Measurements from ENCODE around the gene FTCD.
"Not testable (repeated sequence)": the region's sequence is repeated elsewhere in the genome, so short reads cannot be mapped to it uniquely, and the experiment has no call there.

Gene FTCD

GRCh38 chr21:46188226-46189212, 33.1 kb upstream of the FTCD start:
- no peak for DNase-seq (ENCODE audit: low read depth)

- DNase-seq (ENCODE audit: low read depth), result no peak
Measured at GRCh38 chr21:46187814-46188213, 32.4 kb upstream of the FTCD start.

DNA sequence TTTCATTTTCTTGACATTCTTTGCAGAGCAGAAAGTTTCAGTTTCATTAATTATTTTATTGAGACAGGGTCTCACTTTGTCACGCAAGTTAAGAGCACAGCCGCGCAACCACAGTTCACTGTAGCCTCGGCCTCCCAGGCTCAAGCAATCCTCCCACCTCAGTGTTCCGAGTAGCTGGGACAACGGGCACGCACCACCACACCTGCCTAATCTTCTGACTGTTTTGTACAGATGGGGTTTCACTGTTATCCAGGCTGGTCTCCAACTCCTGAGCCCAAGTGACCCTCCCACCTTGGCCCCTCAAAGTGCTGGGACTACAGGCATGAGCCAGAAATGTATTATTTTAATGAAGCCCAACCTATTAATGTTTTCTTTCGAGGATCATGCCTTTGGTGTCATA, 31.9 kb upstream of the FTCD start:
- DNase-seq (ENCODE audit: low read depth), result no peak

DNA sequence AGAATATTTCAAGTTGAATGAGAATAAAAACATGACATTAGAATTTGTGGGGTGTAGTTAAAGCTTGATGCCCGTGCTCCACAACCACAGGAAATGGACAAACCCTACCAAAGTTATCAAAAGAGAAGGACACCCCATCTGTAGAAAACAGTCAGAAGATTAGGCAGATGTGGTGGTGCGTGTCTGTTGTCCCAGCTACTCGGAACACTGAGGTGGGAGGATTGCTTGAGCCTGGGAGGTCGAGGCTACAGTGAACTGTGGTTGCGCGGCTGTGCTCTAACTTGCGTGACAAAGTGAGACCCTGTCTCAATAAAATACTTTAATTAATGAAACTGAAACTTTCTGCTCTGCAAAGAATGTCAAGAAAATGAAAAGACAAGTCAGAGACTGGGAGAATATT, 30.3 kb upstream of the FTCD start:
- no peak for DNase-seq (ENCODE audit: low read depth)

- DNase-seq (ENCODE audit: low read depth), result peak; percentile 27
Measured at GRCh38 chr21:46184625-46185555, 29.5 kb upstream of the FTCD start.

DNA sequence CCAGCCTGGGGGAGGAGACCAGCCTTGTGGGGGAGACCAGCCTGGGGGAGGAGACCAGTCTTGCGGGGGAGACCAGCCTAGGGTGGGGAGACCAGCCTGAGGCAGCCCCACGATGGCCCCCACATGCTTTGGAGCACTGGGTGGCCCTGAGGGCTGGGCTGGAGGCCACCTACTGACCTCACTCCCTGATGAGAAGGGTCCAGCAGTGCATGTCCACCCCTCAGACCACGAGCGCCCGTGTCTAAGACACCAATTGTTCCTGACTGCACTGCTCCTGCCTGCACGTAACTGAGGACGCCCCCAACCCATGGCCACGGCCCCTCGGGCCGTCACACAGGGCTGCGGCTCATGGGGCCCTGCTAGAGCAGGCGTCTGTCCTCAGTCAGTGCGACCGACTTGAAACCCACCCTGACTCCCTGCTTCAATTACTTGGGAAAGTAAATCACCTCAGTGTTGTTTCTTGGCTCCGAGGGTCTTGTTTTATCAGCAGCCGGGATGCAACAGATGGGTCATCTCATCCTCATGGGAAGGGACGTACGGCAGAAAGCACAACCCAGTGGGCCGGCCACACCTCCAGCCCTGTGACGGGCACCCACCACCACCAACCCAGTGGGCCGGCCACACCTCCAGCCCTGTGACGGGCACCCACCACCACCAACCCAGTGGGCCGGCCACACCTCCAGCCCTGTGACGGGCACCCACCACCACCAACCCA, 28.7 kb upstream of the FTCD start, which contains the start of gene SPATC1L:
Gene SPATC1L, minus strand, starts transcription at position 550 of the 715 bp plus-strand sequence. CDS start 1,643 bp downstream, outside the sequence.
- DNase-seq (ENCODE audit: low read depth), result no peak

GRCh38 chr21:46183337-46183909, 28.0 kb upstream of the FTCD start:
- not testable (repeated sequence) for DNase-seq (ENCODE audit: low read depth)

GRCh38 chr21:46182548-46183336, 27.4 kb upstream of the FTCD start:
- no peak for DNase-seq (ENCODE audit: low read depth)

- no peak for DNase-seq (ENCODE audit: low read depth)
Measured at GRCh38 chr21:46181953-46182547, 26.7 kb upstream of the FTCD start.

DNA sequence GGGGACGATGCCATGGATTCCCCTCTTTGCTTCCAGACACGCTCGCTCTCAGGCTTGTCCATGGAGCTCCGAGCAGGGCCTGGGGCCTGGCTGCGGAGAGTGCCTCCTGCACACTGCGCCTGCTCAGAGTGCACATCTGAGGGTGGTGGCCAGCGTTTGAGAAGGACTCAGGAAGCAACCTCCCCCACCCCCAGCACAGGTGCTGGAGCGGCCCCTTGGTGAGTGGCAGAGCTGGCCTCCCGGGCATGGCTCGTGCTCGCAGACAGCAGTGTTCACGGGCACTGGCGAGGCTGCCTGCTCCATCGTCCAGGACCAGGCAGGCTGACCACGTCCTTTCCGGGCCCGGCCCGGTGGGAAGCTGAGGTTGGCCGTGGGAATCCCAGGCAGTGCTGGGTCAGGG, 26.1 kb upstream of the FTCD start:
- DNase-seq (ENCODE audit: low read depth), result no peak

DNA sequence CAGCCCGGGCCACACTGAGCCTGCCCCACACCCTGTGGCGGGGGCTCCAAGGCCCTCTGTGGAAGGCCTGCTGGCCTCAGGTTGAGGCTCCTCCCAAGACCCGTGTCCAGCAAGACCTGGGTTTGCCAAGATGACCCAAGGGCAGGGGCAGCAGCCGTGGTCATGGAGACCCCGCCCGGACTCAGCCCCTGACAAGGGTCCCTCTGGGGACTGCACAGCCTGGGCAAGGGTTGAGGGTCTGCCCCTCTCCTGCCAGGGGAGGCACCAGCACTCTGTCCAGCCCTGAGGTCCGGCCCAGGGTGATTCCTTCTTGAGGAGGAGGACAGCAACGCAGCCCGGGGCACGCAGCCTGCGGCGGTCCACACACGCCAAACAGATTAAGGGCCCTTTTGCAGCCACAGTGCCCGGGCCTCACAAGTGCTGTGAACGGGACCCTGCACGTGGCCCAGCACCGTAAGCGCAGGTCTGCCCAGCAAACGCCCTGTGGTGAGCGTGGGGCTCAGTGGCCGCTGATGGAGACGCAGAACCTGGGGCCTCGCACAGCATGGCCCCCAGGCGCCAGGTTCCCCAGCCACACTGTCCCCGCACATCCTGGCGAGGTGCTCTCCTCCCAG, 25.5 kb upstream of the FTCD start:
- no peak for DNase-seq (ENCODE audit: low read depth)

DNA sequence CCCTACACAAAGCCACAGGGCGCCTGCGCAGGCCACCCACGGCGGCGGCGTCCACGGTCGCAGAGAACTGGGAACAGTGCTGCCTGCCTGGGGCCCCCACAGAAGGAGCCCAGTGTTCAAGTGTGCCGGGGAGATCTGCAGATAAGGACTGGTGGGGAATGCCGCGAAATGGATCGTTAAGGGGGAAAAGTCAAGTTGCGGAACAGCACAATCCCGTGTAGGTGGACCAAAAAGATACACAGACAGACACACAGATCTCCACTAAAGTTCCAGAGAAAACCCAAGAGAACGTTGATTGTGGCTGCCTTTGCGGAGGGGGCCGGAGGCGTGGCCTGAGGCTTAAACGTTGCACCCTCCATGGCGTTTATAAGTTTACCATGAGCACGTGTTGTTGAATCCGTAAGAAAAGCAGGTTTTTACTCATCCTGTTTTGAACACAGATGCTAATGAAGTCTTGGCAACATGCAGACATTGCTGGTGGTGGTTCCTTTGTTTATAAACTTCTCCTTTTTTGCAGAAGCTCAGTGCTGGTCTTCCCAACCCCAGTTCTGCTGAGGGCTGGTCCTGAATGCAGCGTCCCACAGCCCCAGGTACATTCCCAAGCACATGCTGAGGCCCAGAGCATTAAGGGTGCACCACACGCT, 24.8 kb upstream of the FTCD start:
- DNase-seq (ENCODE audit: low read depth), result no peak

DNA sequence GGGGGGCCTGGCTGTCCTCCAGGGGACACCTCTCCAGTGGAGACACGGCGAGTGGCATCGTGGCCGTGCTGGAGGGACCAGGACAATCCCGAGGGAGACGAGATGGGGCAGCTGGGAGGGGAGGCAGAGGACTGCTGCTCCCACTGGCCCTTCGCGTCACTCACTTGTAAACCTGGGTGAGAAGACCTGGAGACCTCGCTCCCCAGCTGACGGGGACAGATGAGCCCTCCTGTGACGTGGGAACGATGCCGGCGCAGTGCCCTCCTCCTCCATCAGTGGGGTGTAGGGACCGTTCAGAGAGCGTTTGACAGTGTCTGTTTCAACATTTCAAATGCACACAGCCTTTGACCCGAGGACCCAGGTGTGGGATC, 24.3 kb upstream of the FTCD start:
- no peak for DNase-seq (ENCODE audit: low read depth)

DNA sequence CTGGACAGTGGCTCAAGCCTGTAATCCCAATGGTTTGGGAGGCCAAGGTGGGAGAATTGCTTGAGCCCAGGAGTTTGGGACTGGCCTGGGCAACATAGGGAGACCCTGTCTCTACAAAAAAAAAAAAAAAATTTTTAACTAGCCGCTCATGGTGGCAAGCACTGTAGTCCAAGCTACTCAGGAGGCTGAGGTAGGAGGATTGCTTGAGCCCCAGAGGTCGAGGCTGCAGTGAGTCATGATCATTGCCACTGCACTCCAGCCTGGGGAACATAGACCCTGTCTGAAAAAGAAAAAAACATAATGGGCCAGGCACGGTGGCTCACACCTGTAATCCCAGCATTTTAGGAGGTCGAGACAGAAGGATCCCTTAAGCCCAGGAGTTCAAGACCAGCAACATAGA, 23.6 kb upstream of the FTCD start:
- no peak for DNase-seq (ENCODE audit: low read depth)

DNA sequence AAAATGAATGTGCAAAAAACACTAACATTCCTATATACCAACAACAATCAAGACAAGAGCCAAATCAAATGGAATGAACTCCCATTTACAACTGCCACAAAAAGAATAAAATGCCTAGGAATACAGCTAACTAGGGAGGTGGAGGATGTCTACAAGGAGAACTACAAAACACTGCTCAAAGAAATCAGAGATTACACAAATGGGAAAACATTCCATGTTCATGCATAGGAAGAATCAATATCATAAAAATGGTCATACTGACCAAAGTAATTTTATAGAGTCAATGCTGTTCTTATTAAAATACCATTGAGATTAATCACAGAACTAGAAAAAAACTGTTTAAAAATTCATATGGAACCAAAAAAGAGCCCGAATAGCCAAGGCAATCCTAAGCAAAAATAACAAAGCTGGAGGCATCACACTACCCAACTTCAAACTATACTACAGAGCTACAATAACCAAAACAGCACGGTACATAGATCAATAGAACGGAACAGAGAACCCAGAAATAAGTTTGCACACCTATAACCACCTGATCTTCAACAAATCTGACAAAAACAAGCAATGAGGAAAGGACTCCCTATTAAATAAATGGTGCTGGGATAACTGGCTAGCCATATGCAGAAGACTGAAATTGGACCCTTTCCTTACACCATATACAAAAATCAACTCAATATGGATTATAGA, 21.2 kb upstream of the FTCD start:
- DNase-seq (ENCODE audit: low read depth), result not testable (repeated sequence)

GRCh38 chr21:46173573-46173972, 18.2 kb upstream of the FTCD start:
- no peak for DNase-seq (ENCODE audit: low read depth)

- DNase-seq (ENCODE audit: low read depth), result no peak
Measured at GRCh38 chr21:46172863-46173528, 17.6 kb upstream of the FTCD start.

Measured in activated T-helper 9 cell treated with anti-CD3 and anti-CD28 coated beads, Interleukin-2, amount 50 U/mL, for 16 hours (primary cell).